Cardiac fibroblast (primary cell): Measurements from ENCODE around the gene TM2D3.

Experiments used
- DNase-seq, 2 donors: peaks; one replicate each; pipeline versions ENCODE4 v3.0.0 to v3.0.0-alpha.2; 2010; ENCODE audit warnings: low read depth in 2 of 2
- H3K4me3 ChIP-seq, 2 donors: replicated peaks in 1 of 2; 1 replicate in 1 of 2; 2 replicates in 1 of 2; pipeline ENCODE4 v1.5.1; 2011; ENCODE audit warnings: low read depth in 2 of 2, low read length in 2 of 2, mild to moderate bottlenecking in 2 of 2, moderate library complexity in 1 of 2
- CTCF ChIP-seq: IDR thresholded peaks from one replicate; pipeline ENCODE4 v1.5.1; 2011; ENCODE audit warnings: low read depth, mild to moderate bottlenecking, low read length, inconsistent platforms

Gene TM2D3

GRCh38 chr15:101652098-101652785 lies at the start of gene TM2D3:
TM2D3 (minus strand) TSS chr15:101652381; CDS start chr15:101652361, 20 bp downstream.
- peak; percentile 92 to 94 for DNase-seq
- peak within 1 kb of the TSS; percentile 79 to 81 for H3K4me3 ChIP-seq
- peak; percentile 60 for TF ChIP-seq CTCF

- DNase-seq: no peak
- no peak for TF ChIP-seq CTCF
- no peak overlapping the region for H3K4me3 ChIP-seq
These were observed 46.1 kb upstream of the TM2D3 start for GRCh38 chr15:101698314-101698713.

GRCh38 chr15:101697488-101697887 lies 45.3 kb upstream of the TM2D3 start:
- H3K4me3 ChIP-seq: no peak overlapping the region
- no peak for TF ChIP-seq CTCF
- DNase-seq: no peak

GRCh38 chr15:101696829-101697228 lies 44.6 kb upstream of the TM2D3 start:
- no peak for DNase-seq
- TF ChIP-seq CTCF: no peak

GRCh38 chr15:101694261-101694660 lies 42.1 kb upstream of the TM2D3 start:
- no peak for TF ChIP-seq CTCF
- H3K4me3 ChIP-seq: no peak overlapping the region
- peak in 1 of 2 donors; percentile 9 for DNase-seq

More at GRCh38 chr15:101696829-101697228, 44.6 kb upstream of the TM2D3 start:
- H3K4me3 ChIP-seq: no peak overlapping the region

GRCh38 chr15:101692801-101693598 lies 40.8 kb upstream of the TM2D3 start:
- H3K4me3 ChIP-seq: no peak overlapping the region
- DNase-seq: no peak
- no peak for TF ChIP-seq CTCF
